Upper lobe of left lung (tissue), 6 donors: Measurements from ENCODE around the gene SMIM31. TPM values are rescaled to one million over a fixed set of nuclear protein-coding genes. Genes with fewer than 3 reads are reported as not detected.

ENCODE experiments used
- ATAC-seq, 2 donors: fragments of 200-7000 bp; cut with Tn5 transposase; one replicate each; pipeline ENCODE4 v1.9.1; 2022; ENCODE audit warnings: mild to moderate bottlenecking in 2 of 2, moderate library complexity in 2 of 2; ENCODE audit not compliant: low FRiP score in 2 of 2
- DNase-seq, 2 donors: peaks; one replicate each; pipeline ENCODE4 v3.0.0-alpha.2; 2019 to 2020
- H3K27ac ChIP-seq, 4 donors: fragments of 200-600 bp; sonication (generic); one replicate each; pipeline ENCODE4 v1.5.1; 2016 to 2019
- H3K27me3 ChIP-seq, 4 donors: fragments of 200-600 bp; sonication (generic); one replicate each; pipeline ENCODE4 v1.5.1; 2017 to 2019
- H3K36me3 ChIP-seq, 4 donors: fragments of 200-600 bp; sonication (generic); one replicate each; pipeline ENCODE4 v1.5.1; 2016 to 2019
- H3K4me1 ChIP-seq, 4 donors: fragments of 200-600 bp; sonication (generic); one replicate each; pipeline ENCODE4 v1.5.1; 2018 to 2019
- H3K4me3 ChIP-seq, 4 donors: fragments of 200-600 bp; sonication (generic); one replicate each; pipeline ENCODE4 v1.5.1; 2017 to 2019; ENCODE audit warnings: mild to moderate bottlenecking in 2 of 4, moderate library complexity in 1 of 4
- H3K9me3 ChIP-seq, 4 donors: fragments of 200-600 bp; sonication (generic); one replicate each; pipeline ENCODE4 v1.5.1; 2018 to 2019
- CTCF ChIP-seq, 6 experiments: fragments of 450-650 bp in 4 of 6; fragments of 200-600 bp in 2 of 6; sonication (generic) in 2 of 6; IDR thresholded peaks; one replicate each; pipeline ENCODE4 v1.5.1; 2016 to 2019; ENCODE audit warnings: antibody characterized with exemption in 6 of 6
- EP300 ChIP-seq, 4 donors: sonication (generic); formaldehyde crosslinking; IDR thresholded peaks; one replicate each; pipeline ENCODE4 v1.5.1; 2017; ENCODE audit warnings: antibody characterized with exemption in 4 of 4, control low read depth in 2 of 4
- POLR2A ChIP-seq, 4 donors: fragments of 450-650 bp; IDR thresholded peaks; one replicate each; pipeline ENCODE4 v1.5.1; 2016 to 2017; ENCODE audit warnings: antibody characterized with exemption in 4 of 4, mild to moderate bottlenecking in 2 of 4
- POLR2AphosphoS5 ChIP-seq, 2 donors: sonication (generic); formaldehyde crosslinking; IDR thresholded peaks; one replicate each; pipeline ENCODE4 v1.5.1; 2017; ENCODE audit warnings: antibody characterized with exemption in 2 of 2
- WGBS, 2 donors: methylation state at CpG; one replicate each; pipeline ENCODE4 v1.1.5; 2017 to 2018; 5-methylcytosine and 5-hydroxymethylcytosine counted together
- small RNA-seq, 4 donors: library from RNA; depleted of rRNA; stranded (forward); fragments of <200 nt; gene quantifications; one replicate each; pipeline ENCODE3, GENCODE V24; 2016
- total RNA-seq, 6 donors: library from RNA; depleted of rRNA in 4 of 6; stranded (reverse); fragments of >200 nt in 4 of 6; gene quantifications; one replicate each; pipeline versions ENCODE4 v1.1.0 to v1.2.1, GENCODE V29; 2016 to 2021
- donor health status: DM: no; HTN: no; CAD: no; lungs with moderate emphysema.
- donor health status: DM: no; HTN: yes; CAD: no; lungs with severe emphysema.

The SMIM31 gene
- total RNA-seq, 6 donors from 2014 or later: 0.11 to 1.7 (median 0.54) TPM; not detected in 2

GRCh38 chr4:164828955-164829354 lies 75.0 kb downstream of the SMIM31 start:
- Histone ChIP-seq H3K4me1 (no peaks in the 10 kb centered on the region), H3K27ac (no peak overlapping the region), H3K4me3 (no peak overlapping the region), H3K9me3 (no peaks in the 10 kb centered on the region), H3K36me3 (no peaks in the 10 kb centered on the region), H3K27me3 (no peaks in the 10 kb centered on the region)
- ATAC-seq (no peak), DNase-seq (no peak)
- 88 to 89% methylated on average over 3 of the region's 3 CpGs for WGBS, 2 donors
- TF ChIP-seq CTCF (IDR thresholded peaks at IDR 0.05): no peak
- no peak for TF ChIP-seq POLR2A (IDR thresholded peaks at IDR 0.05)
- no peak for TF ChIP-seq EP300 (IDR thresholded peaks at IDR 0.05)
- TF ChIP-seq POLR2AphosphoS5 (IDR thresholded peaks at IDR 0.05): no peak

GRCh38 chr4:164846566-164846965 lies 92.6 kb downstream of the SMIM31 start:
- Histone ChIP-seq H3K4me1 (no peaks in the 10 kb centered on the region), H3K27me3 (no peaks in the 10 kb centered on the region), H3K36me3 (no peaks in the 10 kb centered on the region), H3K9me3 (no peaks in the 10 kb centered on the region), H3K4me3 (no peak overlapping the region), H3K27ac (no peak overlapping the region)
- TF ChIP-seq EP300 (IDR thresholded peaks at IDR 0.05): no peak
- TF ChIP-seq POLR2AphosphoS5 (IDR thresholded peaks at IDR 0.05): no peak
- no peak for TF ChIP-seq CTCF (IDR thresholded peaks at IDR 0.05)
- no peak for TF ChIP-seq POLR2A (IDR thresholded peaks at IDR 0.05)
- 50 to 52% methylated on average over 4 of the region's 4 CpGs for WGBS, 2 donors
- no peak for DNase-seq
- ATAC-seq: no peak

- TF ChIP-seq EP300 (IDR thresholded peaks at IDR 0.05) (no peak), POLR2A (IDR thresholded peaks at IDR 0.05) (no peak), CTCF (IDR thresholded peaks at IDR 0.05) (no peak), POLR2AphosphoS5 (IDR thresholded peaks at IDR 0.05) (no peak)
- no peaks in the 10 kb centered on the region for H3K27me3 ChIP-seq
- H3K4me3 ChIP-seq: no peak overlapping the region
- WGBS, 2 donors: 58 to 63% methylated on average over 3 of the region's 3 CpGs
- H3K4me1 ChIP-seq: no peaks in the 10 kb centered on the region
- ATAC-seq (no peak), DNase-seq (no peak)
- no peak overlapping the region for H3K27ac ChIP-seq
- no peaks in the 10 kb centered on the region for H3K36me3 ChIP-seq
- no peaks in the 10 kb centered on the region for H3K9me3 ChIP-seq
Measured at GRCh38 chr4:164847016-164847415, 93.1 kb downstream of the SMIM31 start.

GRCh38 chr4:164847967-164848649 lies 94.2 kb downstream of the SMIM31 start:
- H3K9me3 ChIP-seq: no peaks in the 10 kb centered on the region
- H3K36me3 ChIP-seq: no peaks in the 10 kb centered on the region
- ATAC-seq: no peak
- H3K27me3 ChIP-seq: no peaks in the 10 kb centered on the region
- DNase-seq: no peak
- H3K4me3 ChIP-seq: no peak overlapping the region
- TF ChIP-seq POLR2A (IDR thresholded peaks at IDR 0.05) (no peak), CTCF (IDR thresholded peaks at IDR 0.05) (no peak), POLR2AphosphoS5 (IDR thresholded peaks at IDR 0.05) (no peak), EP300 (IDR thresholded peaks at IDR 0.05) (no peak)
- H3K27ac ChIP-seq: no peak overlapping the region
- WGBS, 2 donors: 52 to 79% methylated on average over 2 of the region's 2 CpGs
- H3K4me1 ChIP-seq: no peaks in the 10 kb centered on the region

Small RNA genes within 50 kb of the gene (small RNA-seq; reads per million reads assigned to genes)
- gene RNU6-668P: 0 reads per million in 4 donors

Other genes with a start within 250 kb of the SMIM31 start
- gene APELA, start 123.0 kb downstream of the SMIM31 start, total RNA-seq: under 1 TPM in 2 of 6 donors, not detected in 4; 0.23 to 0.34 TPM
- gene TRIM61, start 223.5 kb downstream of the SMIM31 start, total RNA-seq: 1 to 10 TPM in 4 of 6 donors, under 1 TPM in 2; 0.44 to 2.4 (median 1.1) TPM